GM13977 (cell line): ENCODE measurements around the gene PTCH1.

Experiments used
- DNase-seq: peaks from one replicate; pipeline ENCODE4 v3.0.0; 2012; ENCODE audit warnings: low spot score
- CTCF ChIP-seq: IDR thresholded peaks from 2 replicates; pipeline ENCODE4 v1.5.1; 2012; ENCODE audit warnings: mild to moderate bottlenecking, control low read depth; ENCODE audit not compliant: insufficient read depth; ENCODE audit errors: extremely low read depth, missing control alignments
- in situ Hi-C: fragments of 300-500 bp; cut with MboI; formaldehyde crosslinking; loops from one replicate; pipeline ENCODE4 v1.12.0; 2022; ENCODE audit warnings: low sequenced_read_pairs, low pct_unique_long_range_greater_than_20kb, mixed read lengths, inconsistent platforms; ENCODE audit not compliant: unreplicated experiment

Gene PTCH1

GRCh38 chr9:95478335-95478734, 38.4 kb downstream of the PTCH1 start:
- in situ Hi-C loops: no loop called here
- TF ChIP-seq CTCF: no peak
- DNase-seq: no peak

GRCh38 chr9:95477885-95478284, 38.9 kb downstream of the PTCH1 start:
- no peak for DNase-seq
- in situ Hi-C loops: no loop called here
- TF ChIP-seq CTCF: no peak

DNA sequence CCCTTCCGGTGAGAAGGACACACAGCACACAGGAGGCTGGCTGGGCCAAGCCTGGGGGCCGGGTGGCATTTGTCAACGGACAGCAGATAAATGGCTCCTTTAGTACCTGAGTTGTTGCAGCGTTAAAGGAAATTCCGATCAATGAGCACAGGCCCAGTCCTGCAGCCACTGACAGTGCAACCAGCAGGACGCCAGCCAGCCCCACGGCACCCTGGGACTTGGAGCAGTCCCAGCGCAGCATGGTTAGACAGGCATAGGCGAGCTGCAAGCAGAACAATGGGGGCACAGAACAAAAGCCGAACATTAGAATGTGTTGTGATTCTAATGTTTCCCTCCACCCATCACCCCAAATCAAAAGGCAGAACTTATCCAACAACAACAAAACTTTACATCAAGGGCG, 39.3 kb downstream of the PTCH1 start:
- in situ Hi-C loops: no loop called here
- TF ChIP-seq CTCF: no peak
- DNase-seq: no peak

- TF ChIP-seq CTCF: no peak
- in situ Hi-C loops: no loop called here
- no peak for DNase-seq
Observed at GRCh38 chr9:95468791-95469190, 48.0 kb downstream of the PTCH1 start.

GRCh38 chr9:95465115-95465514, 51.7 kb downstream of the PTCH1 start:
- TF ChIP-seq CTCF: no peak
- in situ Hi-C loops: no loop called here
- DNase-seq: no peak

- DNase-seq: no peak
- no peak for TF ChIP-seq CTCF
- in situ Hi-C loops: no loop called here
Observed at GRCh38 chr9:95463148-95464060, 53.4 kb downstream of the PTCH1 start.
